Keratinocyte (primary cell): Measurements from ENCODE around the gene PLCL2. TPM values are rescaled to one million over a fixed set of nuclear protein-coding genes. Genes with fewer than 3 reads are reported as not detected.

Experiments used
- DNase-seq: peaks from one replicate; pipeline ENCODE4 v3.0.0-alpha.2; 2011; ENCODE audit warnings: low read depth, missing footprints, low spot score
- FAIRE-seq: peaks from 2 replicates; lab custom pipeline; 2011; peaks lifted over from hg19 to GRCh38; lab: Jason Lieb, UNC
- H2AFZ ChIP-seq: 2 replicates; pipeline ENCODE4 v1.6.0; 2012; ENCODE audit warnings: low read length, control low read depth, inconsistent platforms; ENCODE audit not compliant: control insufficient read depth
- H3K27ac ChIP-seq: 2 replicates; pipeline ENCODE4 v1.5.1; 2011; ENCODE audit warnings: low read length; ENCODE audit not compliant: control insufficient read depth, insufficient read depth
- H3K27me3 ChIP-seq: 3 replicates; pipeline ENCODE4 v1.6.0; 2011; ENCODE audit warnings: low read length; ENCODE audit not compliant: control insufficient read depth, insufficient read depth; ENCODE audit errors: extremely low read depth
- H3K36me3 ChIP-seq, 2 experiments: 2 replicates in 1 of 2; 3 replicates in 1 of 2; pipeline ENCODE4 v1.5.1; 2011; ENCODE audit warnings: low read length in 2 of 2, mild to moderate bottlenecking in 1 of 2; ENCODE audit not compliant: control insufficient read depth in 2 of 2, insufficient read depth in 2 of 2; ENCODE audit errors: extremely low read depth in 1 of 2
- H3K4me1 ChIP-seq: 3 replicates; pipeline ENCODE4 v1.5.1; 2011; ENCODE audit warnings: low read length; ENCODE audit not compliant: control insufficient read depth, insufficient read depth; ENCODE audit errors: extremely low read depth
- H3K4me2 ChIP-seq: 3 replicates; pipeline ENCODE4 v1.6.0; 2011; ENCODE audit warnings: low read depth, low read length; ENCODE audit not compliant: control insufficient read depth, insufficient read depth; ENCODE audit errors: extremely low read depth
- H3K4me3 ChIP-seq, 3 experiments: fragments of 200-600 bp in 1 of 3; sonication (generic) in 1 of 3; 2 replicates in 2 of 3; 3 replicates in 1 of 3; pipeline ENCODE4 v1.5.1; 2011 to 2016; ENCODE audit warnings: low read length in 3 of 3, mild to moderate bottlenecking in 3 of 3, control low read depth in 2 of 3, inconsistent platforms in 1 of 3, low read depth in 1 of 3, mixed read lengths in 1 of 3, mixed run types in 1 of 3, moderate library complexity in 1 of 3; ENCODE audit not compliant: control insufficient read depth in 2 of 3, insufficient read depth in 2 of 3; ENCODE audit errors: extremely low read depth in 1 of 3
- H3K79me2 ChIP-seq: 2 replicates; pipeline ENCODE4 v1.6.0; 2012; ENCODE audit warnings: low read length; ENCODE audit not compliant: control insufficient read depth, insufficient read depth
- H3K9ac ChIP-seq: 3 replicates; pipeline ENCODE4 v1.6.0; 2011; ENCODE audit warnings: low read length; ENCODE audit not compliant: control insufficient read depth, insufficient read depth; ENCODE audit errors: extremely low read depth
- H3K9me1 ChIP-seq: 3 replicates; pipeline ENCODE4 v1.6.0; 2011; ENCODE audit warnings: low read length; ENCODE audit not compliant: control insufficient read depth, insufficient read depth; ENCODE audit errors: extremely low read depth
- H3K9me3 ChIP-seq: 2 replicates; pipeline ENCODE4 v1.5.1; 2012; ENCODE audit warnings: low read depth, low read length; ENCODE audit not compliant: control insufficient read depth
- H4K20me1 ChIP-seq: 3 replicates; pipeline ENCODE4 v1.6.0; 2011; ENCODE audit warnings: low read length; ENCODE audit not compliant: control insufficient read depth, insufficient read depth; ENCODE audit errors: extremely low read depth
- EZH2 ChIP-seq: IDR thresholded peaks from one replicate; pipeline ENCODE4 v1.6.1; 2012; ENCODE audit warnings: inconsistent platforms, mild to moderate bottlenecking, low read length, moderate library complexity
- dilution Hi-C: fragments of 300-500 bp; cut with MboI; formaldehyde crosslinking; loops from one replicate; pipeline ENCODE4 v1.7.0; 2020; ENCODE audit warnings: low sequenced_read_pairs; ENCODE audit not compliant: extremely low pct_ligation_motif_present
- polyA plus RNA-seq, 5 experiments: library from polyadenylated mRNA; depleted of rRNA in 3 of 5; stranded (reverse) in 3 of 5; stranded (forward) in 1 of 5; unstranded in 1 of 5; fragments of >200 nt; gene quantifications; 1 replicate in 1 of 5; 2 replicates in 3 of 5; 3 replicates in 1 of 5; pipeline versions ENCODE4 v1.2.1 to v1.2.3, GENCODE V29; 2011 to 2012; ENCODE audit warnings: missing spikeins in 2 of 5, low read depth in 1 of 5, low replicate concordance in 1 of 5
- TF ChIP-seq, protein P1 (sequence below), 3 experiments: IDR thresholded peaks in 1 of 3; conservative IDR thresholded peaks in 1 of 3; optimal IDR thresholded peaks in 1 of 3; 2 replicates in 2 of 3; 3 replicates in 1 of 3; pipeline versions ENCODE3 to v1.5.1; 2011; ENCODE audit warnings: low read length in 3 of 3, mild to moderate bottlenecking in 3 of 3, moderate library complexity in 2 of 3, control low read depth in 1 of 3, inconsistent platforms in 1 of 3; ENCODE audit not compliant: insufficient read depth in 2 of 3; ENCODE audit errors: extremely low read depth in 1 of 3

The PLCL2 gene
- polyA plus RNA-seq, 1 donor (not counting 4 experiments of a cell fraction or from before 2014, with no cell fraction given): 0.20 TPM

DNA sequence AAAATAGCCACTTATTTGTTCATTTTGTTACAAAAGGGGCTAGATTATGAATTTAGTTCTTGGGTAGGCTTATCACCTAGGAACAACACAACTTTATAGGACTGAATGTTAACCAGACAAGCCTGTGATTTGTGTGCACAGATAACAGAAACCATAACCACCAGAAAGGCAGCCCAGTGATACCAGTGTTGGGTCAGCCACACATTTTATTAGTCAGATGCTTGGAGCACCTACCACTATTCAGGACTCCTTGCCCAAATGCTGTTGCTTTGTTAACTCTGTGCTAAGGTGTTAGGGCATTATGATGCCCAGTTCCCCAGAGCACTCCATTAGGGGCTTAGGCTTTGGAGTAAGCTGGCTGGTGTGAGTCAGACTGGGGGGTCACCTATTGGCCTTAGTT, 22.5 kb downstream of the PLCL2 start:
- no peaks in the 10 kb centered on the region for H4K20me1 ChIP-seq
- no peaks in the 10 kb centered on the region for H3K36me3 ChIP-seq
- DNase-seq (no peak), FAIRE-seq (no peak)
- TF ChIP-seq, protein P1, sequence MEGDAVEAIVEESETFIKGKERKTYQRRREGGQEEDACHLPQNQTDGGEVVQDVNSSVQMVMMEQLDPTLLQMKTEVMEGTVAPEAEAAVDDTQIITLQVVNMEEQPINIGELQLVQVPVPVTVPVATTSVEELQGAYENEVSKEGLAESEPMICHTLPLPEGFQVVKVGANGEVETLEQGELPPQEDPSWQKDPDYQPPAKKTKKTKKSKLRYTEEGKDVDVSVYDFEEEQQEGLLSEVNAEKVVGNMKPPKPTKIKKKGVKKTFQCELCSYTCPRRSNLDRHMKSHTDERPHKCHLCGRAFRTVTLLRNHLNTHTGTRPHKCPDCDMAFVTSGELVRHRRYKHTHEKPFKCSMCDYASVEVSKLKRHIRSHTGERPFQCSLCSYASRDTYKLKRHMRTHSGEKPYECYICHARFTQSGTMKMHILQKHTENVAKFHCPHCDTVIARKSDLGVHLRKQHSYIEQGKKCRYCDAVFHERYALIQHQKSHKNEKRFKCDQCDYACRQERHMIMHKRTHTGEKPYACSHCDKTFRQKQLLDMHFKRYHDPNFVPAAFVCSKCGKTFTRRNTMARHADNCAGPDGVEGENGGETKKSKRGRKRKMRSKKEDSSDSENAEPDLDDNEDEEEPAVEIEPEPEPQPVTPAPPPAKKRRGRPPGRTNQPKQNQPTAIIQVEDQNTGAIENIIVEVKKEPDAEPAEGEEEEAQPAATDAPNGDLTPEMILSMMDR (optimal IDR thresholded peaks at IDR 0.05 in 1 of 3, IDR thresholded peaks at IDR 0.05 in 1 of 3, conservative IDR thresholded peaks at IDR 0.05 in 1 of 3; ENCODE audit: extremely low read depth in 1 of 3, insufficient read depth in 2 of 3, low read length in 3 of 3): no peak
- TF ChIP-seq EZH2: no peak
- H3K27ac ChIP-seq: no peak overlapping the region
- H3K9ac ChIP-seq: no peak overlapping the region
- no peaks in the 10 kb centered on the region for H3K79me2 ChIP-seq
- dilution Hi-C loops: no loop called here
- H2AFZ ChIP-seq: no peak overlapping the region
- no peaks in the 10 kb centered on the region for H3K4me1 ChIP-seq
- no peak overlapping the region for H3K4me2 ChIP-seq
- no peaks in the 10 kb centered on the region for H3K9me1 ChIP-seq
- H3K4me3 ChIP-seq: no peak overlapping the region
- H3K9me3 ChIP-seq: no peaks in the 10 kb centered on the region
- no peaks in the 10 kb centered on the region for H3K27me3 ChIP-seq

DNA sequence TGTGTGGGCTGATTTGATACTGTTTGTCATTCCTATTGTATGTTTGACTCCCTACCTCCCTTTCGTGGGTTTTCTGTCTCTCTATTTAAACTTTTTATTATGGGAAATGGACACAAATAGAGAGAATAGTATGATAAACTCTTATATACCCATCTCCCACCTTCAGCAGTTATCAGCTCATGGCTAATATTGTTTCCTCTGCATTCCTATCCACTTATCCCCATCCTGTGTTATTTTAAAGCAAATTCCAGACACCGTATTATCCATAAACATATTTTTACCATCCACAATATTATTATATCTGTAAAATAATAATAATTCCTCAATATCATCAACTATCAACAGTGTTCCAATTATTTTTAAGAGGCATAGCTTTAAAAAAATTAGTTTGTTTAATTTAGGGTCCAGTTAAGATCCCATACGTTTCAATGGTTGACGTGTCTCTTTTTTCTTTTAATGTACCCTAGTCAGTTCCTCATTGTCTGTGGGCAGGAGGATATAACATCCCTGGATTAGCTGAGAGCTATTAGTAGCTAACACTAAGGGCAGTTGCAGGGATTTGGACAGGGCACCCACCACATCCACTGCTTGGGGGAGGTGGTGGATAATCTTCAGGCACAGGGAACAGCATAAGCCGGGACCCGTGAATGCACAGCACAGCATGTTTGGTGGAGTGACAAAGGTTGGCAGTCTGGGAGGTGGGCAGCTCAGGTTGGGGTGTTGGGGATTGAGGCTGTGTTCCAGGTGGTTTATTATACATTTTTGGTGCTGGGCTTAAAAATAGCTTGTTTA, 23.5 kb downstream of the PLCL2 start:
- no peak overlapping the region for H3K4me2 ChIP-seq
- H3K27me3 ChIP-seq: no peaks in the 10 kb centered on the region
- no peak overlapping the region for H3K4me3 ChIP-seq
- no peak for FAIRE-seq
- no peak for DNase-seq
- no peaks in the 10 kb centered on the region for H3K4me1 ChIP-seq
- no peak overlapping the region for H3K9ac ChIP-seq
- dilution Hi-C loops: no loop called here
- TF ChIP-seq, protein P1 (optimal IDR thresholded peaks at IDR 0.05 in 1 of 3, IDR thresholded peaks at IDR 0.05 in 1 of 3, conservative IDR thresholded peaks at IDR 0.05 in 1 of 3; ENCODE audit: extremely low read depth in 1 of 3, insufficient read depth in 2 of 3, low read length in 3 of 3): no peak
- no peak for TF ChIP-seq EZH2
- H3K9me3 ChIP-seq: no peaks in the 10 kb centered on the region
- no peak overlapping the region for H3K27ac ChIP-seq
- no peaks in the 10 kb centered on the region for H3K36me3 ChIP-seq
- no peaks in the 10 kb centered on the region for H3K9me1 ChIP-seq
- H2AFZ ChIP-seq: no peak overlapping the region
- H4K20me1 ChIP-seq: no peaks in the 10 kb centered on the region
- no peaks in the 10 kb centered on the region for H3K79me2 ChIP-seq
